ENCODE results near the gene EMC10.

DNA sequence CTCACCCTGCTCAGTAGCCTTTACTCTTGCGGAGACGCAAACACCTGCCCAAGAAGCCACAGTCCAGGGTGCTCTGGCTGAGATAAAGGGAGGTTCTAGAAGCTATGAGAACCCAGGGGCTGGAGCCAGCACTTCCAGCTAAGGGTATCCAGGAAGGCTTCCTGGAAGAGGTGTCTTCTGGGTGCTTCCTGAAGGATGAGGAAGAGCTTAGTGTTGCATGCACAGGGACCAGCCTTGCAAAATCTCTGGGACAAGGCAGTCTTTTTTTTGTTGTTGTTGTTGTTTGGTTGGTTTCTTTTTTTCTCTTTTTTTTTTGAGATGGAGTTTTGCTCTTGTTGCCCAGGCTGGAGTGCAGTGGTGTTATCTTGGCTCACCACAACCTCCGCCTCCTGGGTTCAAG, 23.1 kb upstream of the EMC10 start:
- TF ChIP-seq TEAD4 (IDR thresholded peaks at IDR 0.05; ENCODE audit: borderline replicate concordance, insufficient read depth) (no peak), CTCF (IDR thresholded peaks at IDR 0.05) (no peak), NRF1 (IDR thresholded peaks at IDR 0.05; ENCODE audit: low read depth, low read length) (no peak), MAX (IDR thresholded peaks at IDR 0.05; ENCODE audit: low read depth) (no peak)
- TF ChIP-seq, protein P1, sequence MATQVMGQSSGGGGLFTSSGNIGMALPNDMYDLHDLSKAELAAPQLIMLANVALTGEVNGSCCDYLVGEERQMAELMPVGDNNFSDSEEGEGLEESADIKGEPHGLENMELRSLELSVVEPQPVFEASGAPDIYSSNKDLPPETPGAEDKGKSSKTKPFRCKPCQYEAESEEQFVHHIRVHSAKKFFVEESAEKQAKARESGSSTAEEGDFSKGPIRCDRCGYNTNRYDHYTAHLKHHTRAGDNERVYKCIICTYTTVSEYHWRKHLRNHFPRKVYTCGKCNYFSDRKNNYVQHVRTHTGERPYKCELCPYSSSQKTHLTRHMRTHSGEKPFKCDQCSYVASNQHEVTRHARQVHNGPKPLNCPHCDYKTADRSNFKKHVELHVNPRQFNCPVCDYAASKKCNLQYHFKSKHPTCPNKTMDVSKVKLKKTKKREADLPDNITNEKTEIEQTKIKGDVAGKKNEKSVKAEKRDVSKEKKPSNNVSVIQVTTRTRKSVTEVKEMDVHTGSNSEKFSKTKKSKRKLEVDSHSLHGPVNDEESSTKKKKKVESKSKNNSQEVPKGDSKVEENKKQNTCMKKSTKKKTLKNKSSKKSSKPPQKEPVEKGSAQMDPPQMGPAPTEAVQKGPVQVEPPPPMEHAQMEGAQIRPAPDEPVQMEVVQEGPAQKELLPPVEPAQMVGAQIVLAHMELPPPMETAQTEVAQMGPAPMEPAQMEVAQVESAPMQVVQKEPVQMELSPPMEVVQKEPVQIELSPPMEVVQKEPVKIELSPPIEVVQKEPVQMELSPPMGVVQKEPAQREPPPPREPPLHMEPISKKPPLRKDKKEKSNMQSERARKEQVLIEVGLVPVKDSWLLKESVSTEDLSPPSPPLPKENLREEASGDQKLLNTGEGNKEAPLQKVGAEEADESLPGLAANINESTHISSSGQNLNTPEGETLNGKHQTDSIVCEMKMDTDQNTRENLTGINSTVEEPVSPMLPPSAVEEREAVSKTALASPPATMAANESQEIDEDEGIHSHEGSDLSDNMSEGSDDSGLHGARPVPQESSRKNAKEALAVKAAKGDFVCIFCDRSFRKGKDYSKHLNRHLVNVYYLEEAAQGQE (IDR thresholded peaks at IDR 0.05; ENCODE audit: low read depth, low read length), result no peak

Data from SK-N-SH (cell line).